Vagina (tissue), 2 donors: ENCODE data around the gene MCIDAS.

Experiments
- CTCF ChIP-seq, 3 experiments: fragments of 450-650 bp in 2 of 3; fragments of 200-600 bp in 1 of 3; sonication (generic) in 1 of 3; IDR thresholded peaks; one replicate each; pipeline ENCODE4 v1.5.1; 2017 to 2019; ENCODE audit warnings: antibody characterized with exemption in 3 of 3, mild to moderate bottlenecking in 2 of 3, moderate library complexity in 2 of 3
- POLR2A ChIP-seq, 2 donors: fragments of 450-650 bp; IDR thresholded peaks; one replicate each; pipeline ENCODE4 v1.6.1; 2017; ENCODE audit warnings: antibody characterized with exemption in 2 of 2, mild to moderate bottlenecking in 2 of 2, moderate library complexity in 2 of 2
- POLR2AphosphoS5 ChIP-seq, 2 donors: sonication (generic); formaldehyde crosslinking; IDR thresholded peaks; one replicate each; pipeline ENCODE4 v1.9.0; 2017; ENCODE audit warnings: antibody characterized with exemption in 2 of 2, mild to moderate bottlenecking in 2 of 2, low read depth in 1 of 2; ENCODE audit not compliant: insufficient read depth in 1 of 2

GRCh38 chr5:55219770-55220169, 7.3 kb downstream of the MCIDAS start:
- TF ChIP-seq CTCF (IDR thresholded peaks at IDR 0.05) (no peak), POLR2A (IDR thresholded peaks at IDR 0.05) (no peak), POLR2AphosphoS5 (IDR thresholded peaks at IDR 0.05; ENCODE audit: insufficient read depth in 1 of 2, low read depth in 1 of 2) (no peak)
